IgD-negative memory B cell (primary cell): ENCODE data around the gene TUBGCP3. TPM values are rescaled to one million over a fixed set of nuclear protein-coding genes. Genes with fewer than 3 reads are reported as not detected.

Experiments
- H3K27ac Mint-ChIP-seq, 3 donors: one replicate each; pipeline ENCODE4 v1.8.0; 2020 to 2022; ENCODE audit warnings: mild to moderate bottlenecking in 3 of 3, mixed read lengths in 3 of 3, moderate library complexity in 1 of 3
- H3K27me3 Mint-ChIP-seq: one replicate; pipeline ENCODE4 v1.8.0; 2021; ENCODE audit warnings: mixed read lengths
- H3K36me3 Mint-ChIP-seq: one replicate; pipeline ENCODE4 v1.8.0; 2020; ENCODE audit warnings: mild to moderate bottlenecking, mixed read lengths
- H3K4me1 Mint-ChIP-seq, 3 donors: one replicate each; pipeline ENCODE4 v1.8.0; 2020 to 2022; ENCODE audit warnings: mixed read lengths in 3 of 3, mild to moderate bottlenecking in 1 of 3
- H3K4me3 Mint-ChIP-seq, 4 donors: one replicate each; pipeline ENCODE4 v1.8.0; 2020 to 2022; ENCODE audit warnings: mild to moderate bottlenecking in 4 of 4, mixed read lengths in 4 of 4, moderate library complexity in 3 of 4
- H3K9me3 Mint-ChIP-seq, 3 donors: one replicate each; pipeline ENCODE4 v1.8.0; 2020 to 2021; ENCODE audit warnings: mixed read lengths in 3 of 3, mild to moderate bottlenecking in 1 of 3
- polyA plus RNA-seq: library from polyadenylated mRNA; unstranded; fragments of 300-500 nt; fragmentation: Illumina TruSeq; gene quantifications from one replicate; pipeline ENCODE4 v1.2.3, GENCODE V29; 2021

Gene TUBGCP3
- polyA plus RNA-seq, 1 donor from 2014 or later = 17.9 TPM

DNA sequence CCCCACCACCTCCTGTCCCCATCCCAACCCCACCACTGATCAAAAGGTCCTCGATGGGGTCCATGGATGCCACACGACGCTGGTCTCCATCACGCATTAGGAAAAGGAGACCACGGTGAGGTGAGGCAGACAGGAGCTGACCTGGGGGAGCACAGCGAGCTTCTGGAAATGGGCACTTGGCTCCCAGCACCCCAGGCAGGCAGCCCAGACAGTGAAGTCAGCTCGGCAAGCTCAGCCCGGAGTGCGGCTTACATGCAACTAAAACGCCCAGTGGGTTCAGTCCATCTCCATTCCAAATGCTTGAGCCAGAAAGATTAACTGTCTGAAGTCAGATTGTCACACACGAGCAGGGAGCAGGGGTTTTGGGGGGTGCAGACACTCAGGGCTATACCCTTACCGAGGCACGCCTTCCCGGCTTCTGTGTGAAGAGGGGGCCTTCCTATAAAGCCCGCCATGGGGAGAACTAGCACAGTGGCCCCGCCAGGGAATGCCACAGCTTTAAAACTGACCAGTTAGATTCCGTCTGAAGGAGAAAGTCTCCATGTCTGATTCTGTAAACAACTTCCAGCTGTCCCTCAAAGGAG, 132.4 kb downstream of the TUBGCP3 start:
- Mint-ChIP-seq H3K27me3 (peaks cover 6% of the 10 kb centered on the region), H3K4me1 (no peaks in the 10 kb centered on the region), H3K4me3 (no peak overlapping the region), H3K9me3 (peaks cover 8 to 15% (median 11%) of the 10 kb centered on the region in 3 donors), H3K36me3 (no peaks in the 10 kb centered on the region), H3K27ac (no peak overlapping the region)

DNA sequence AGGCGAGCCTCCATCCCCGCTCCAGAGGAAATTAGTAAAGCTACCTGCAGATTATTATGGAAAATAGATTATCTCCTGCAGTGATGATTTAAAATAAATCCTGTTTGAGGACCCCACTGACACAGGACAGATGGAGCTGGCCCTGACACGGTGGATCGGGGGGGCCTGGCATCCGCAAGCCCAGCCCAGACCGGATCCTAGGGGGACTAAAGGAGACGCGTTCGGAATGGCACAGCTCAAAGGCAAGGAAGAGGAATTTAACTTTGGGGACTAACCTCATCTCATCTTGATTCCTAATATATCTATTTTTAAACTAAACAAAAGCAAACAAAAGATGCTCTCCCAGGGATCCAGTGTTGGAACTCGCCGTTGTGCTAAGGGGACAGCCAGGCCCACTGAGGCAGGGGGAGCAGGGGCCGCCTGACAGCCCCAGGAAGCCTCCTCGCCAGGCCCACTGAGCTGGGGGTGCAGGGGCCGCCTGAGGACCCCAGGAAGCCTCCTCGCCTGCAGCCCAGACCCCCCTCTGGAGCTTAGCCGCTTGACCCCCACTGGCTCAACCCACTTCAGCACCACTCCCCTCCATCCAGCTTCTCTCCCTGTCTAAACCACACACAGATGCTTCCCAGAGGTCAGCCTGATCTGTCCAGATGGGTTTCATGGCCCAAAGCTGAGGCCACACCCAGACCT, 133.2 kb downstream of the TUBGCP3 start:
- Mint-ChIP-seq H3K36me3 (no peaks in the 10 kb centered on the region), H3K9me3 (peaks cover 6 to 11% (median 10%) of the 10 kb centered on the region in 3 donors), H3K4me1 (no peaks in the 10 kb centered on the region), H3K4me3 (no peak overlapping the region), H3K27me3 (peaks cover 4% of the 10 kb centered on the region), H3K27ac (no peak overlapping the region)

DNA sequence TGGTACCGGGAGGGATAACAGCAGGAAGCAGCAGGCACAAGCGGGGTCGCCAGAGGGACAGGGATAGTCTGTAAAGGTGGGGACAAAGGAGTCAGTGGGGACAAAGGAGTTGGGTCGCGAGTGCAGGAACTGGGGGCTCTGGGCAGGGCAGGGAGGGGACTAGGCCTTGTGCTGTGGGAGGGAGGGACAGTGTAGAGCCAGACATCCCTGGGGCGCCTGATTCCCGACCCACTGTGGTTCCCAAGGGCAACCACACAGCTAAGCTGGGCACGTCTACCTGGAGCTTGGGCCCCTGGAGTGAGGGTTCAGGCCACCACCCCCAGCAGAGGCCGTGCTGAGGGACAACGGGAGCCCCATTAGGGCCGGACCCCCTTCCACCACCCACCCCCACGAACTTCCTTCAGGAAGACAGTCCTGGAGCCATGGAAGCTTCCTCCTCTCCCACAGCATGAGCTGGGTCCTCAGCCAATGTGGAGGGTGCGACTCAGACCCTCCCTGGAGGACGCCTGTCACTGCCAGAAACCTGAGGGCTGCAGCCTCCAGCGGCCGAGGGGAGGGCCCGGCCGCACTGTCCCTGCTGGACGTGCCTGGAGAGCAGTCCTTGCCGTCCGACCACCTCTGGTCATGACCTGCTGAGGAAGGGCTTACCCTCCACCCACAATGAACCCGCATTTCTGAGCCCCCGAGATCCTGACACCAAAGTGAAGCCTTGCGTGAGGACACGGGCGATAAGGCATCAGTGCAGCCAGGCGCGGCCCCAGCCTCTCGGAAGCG, 133.9 kb downstream of the TUBGCP3 start:
- no peak overlapping the region for H3K27ac Mint-ChIP-seq
- no peaks in the 10 kb centered on the region for H3K4me1 Mint-ChIP-seq
- H3K9me3 Mint-ChIP-seq = peaks cover 3 to 5% (median 5%) of the 10 kb centered on the region in 3 donors
- H3K36me3 Mint-ChIP-seq = no peaks in the 10 kb centered on the region
- no peak overlapping the region for H3K4me3 Mint-ChIP-seq
- H3K27me3 Mint-ChIP-seq = peaks cover 4% of the 10 kb centered on the region

GRCh38 chr13:112453207-112453829, 134.6 kb downstream of the TUBGCP3 start:
- peaks cover 4% of the 10 kb centered on the region for H3K27me3 Mint-ChIP-seq
- no peaks in the 10 kb centered on the region for H3K4me1 Mint-ChIP-seq

GRCh38 chr13:112452380-112453206, 135.4 kb downstream of the TUBGCP3 start:
- Mint-ChIP-seq H3K27me3 (peaks cover 4% of the 10 kb centered on the region), H3K36me3 (peaks cover 2% of the 10 kb centered on the region), H3K4me3 (no peak overlapping the region), H3K9me3 (peaks cover 0 to 5% (median 0%) of the 10 kb centered on the region in 3 donors), H3K27ac (no peak overlapping the region), H3K4me1 (no peaks in the 10 kb centered on the region)

More at GRCh38 chr13:112453207-112453829, 134.6 kb downstream of the TUBGCP3 start:
- no peak overlapping the region for H3K4me3 Mint-ChIP-seq
- H3K27ac Mint-ChIP-seq = no peak overlapping the region
- peaks cover 0 to 5% (median 0%) of the 10 kb centered on the region in 3 donors for H3K9me3 Mint-ChIP-seq
- peaks cover 2% of the 10 kb centered on the region for H3K36me3 Mint-ChIP-seq

GRCh38 chr13:112451512-112452379, 136.2 kb downstream of the TUBGCP3 start:
- H3K27me3 Mint-ChIP-seq = peaks cover 7% of the 10 kb centered on the region
- no peaks in the 10 kb centered on the region for H3K4me1 Mint-ChIP-seq
- peaks cover 2% of the 10 kb centered on the region for H3K36me3 Mint-ChIP-seq
- H3K9me3 Mint-ChIP-seq = peaks cover 0 to 5% (median 0%) of the 10 kb centered on the region in 3 donors
- H3K4me3 Mint-ChIP-seq = no peak overlapping the region
- no peak overlapping the region for H3K27ac Mint-ChIP-seq

DNA sequence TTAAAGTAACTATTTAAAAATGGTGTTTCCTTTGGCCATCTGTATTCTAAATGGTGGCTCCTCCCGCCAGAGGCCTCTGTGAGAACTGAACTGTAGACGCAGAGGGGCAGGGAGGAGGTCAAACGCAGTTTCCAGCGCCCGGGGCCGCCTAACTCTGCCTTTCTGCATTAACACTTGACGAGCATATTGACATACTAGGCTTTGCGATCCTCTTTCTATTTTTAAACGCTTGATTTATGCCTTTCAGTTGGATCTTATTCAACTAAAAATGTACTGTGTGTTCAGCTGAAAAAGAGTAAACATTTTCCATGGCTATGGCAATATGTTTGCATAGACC, 137.1 kb downstream of the TUBGCP3 start:
- no peak overlapping the region for H3K4me3 Mint-ChIP-seq
- H3K36me3 Mint-ChIP-seq = peaks cover 2% of the 10 kb centered on the region
- H3K27me3 Mint-ChIP-seq = peaks cover 5% of the 10 kb centered on the region
- H3K4me1 Mint-ChIP-seq = no peaks in the 10 kb centered on the region
- no peak overlapping the region for H3K27ac Mint-ChIP-seq
- no peaks in the 10 kb centered on the region for H3K9me3 Mint-ChIP-seq

DNA sequence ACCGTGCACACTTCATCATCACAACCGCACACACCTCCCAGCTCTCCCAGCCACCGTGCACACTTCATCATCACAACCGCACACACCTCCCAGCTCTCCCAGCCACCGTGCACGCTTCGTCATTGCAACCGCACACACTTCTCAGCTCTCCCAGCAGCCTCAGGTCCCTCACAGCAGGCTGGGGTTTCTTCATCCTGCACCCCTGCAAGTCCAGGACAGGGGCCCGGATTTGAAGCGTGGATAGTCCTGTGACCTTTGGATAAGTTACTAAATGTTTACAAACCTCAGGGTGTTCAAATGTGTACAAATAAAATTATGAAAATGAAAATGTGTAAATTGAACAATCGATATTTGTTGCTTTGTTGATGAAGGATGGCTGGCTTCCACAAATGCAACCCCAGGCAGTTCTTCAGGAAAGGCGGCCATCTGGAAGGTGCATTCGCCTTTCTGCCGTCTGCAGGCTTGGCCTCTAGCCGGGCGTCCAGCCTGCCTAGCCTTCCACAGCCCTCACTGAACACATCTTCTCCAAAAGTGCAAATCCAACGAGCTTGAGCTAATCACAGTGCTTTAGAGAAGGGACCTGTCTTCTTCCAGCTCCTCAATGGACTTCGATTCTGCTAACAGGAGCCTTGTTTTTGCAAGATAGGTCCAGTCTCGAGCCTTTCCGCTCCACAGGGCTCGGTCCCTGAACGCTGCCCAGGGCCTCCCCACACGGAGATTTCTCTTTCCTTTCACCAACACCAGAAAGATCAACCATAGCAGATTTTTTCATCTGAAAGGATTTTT, 137.6 kb downstream of the TUBGCP3 start:
- no peaks in the 10 kb centered on the region for H3K9me3 Mint-ChIP-seq
- no peak overlapping the region for H3K4me3 Mint-ChIP-seq
- peaks cover 5% of the 10 kb centered on the region for H3K27me3 Mint-ChIP-seq
- no peak overlapping the region for H3K27ac Mint-ChIP-seq
- peaks cover 2% of the 10 kb centered on the region for H3K36me3 Mint-ChIP-seq
- H3K4me1 Mint-ChIP-seq = no peaks in the 10 kb centered on the region

GRCh38 chr13:112449545-112449930, 138.4 kb downstream of the TUBGCP3 start:
- Mint-ChIP-seq H3K36me3 (peaks cover 2% of the 10 kb centered on the region), H3K27me3 (peaks cover 3% of the 10 kb centered on the region), H3K4me1 (no peaks in the 10 kb centered on the region), H3K4me3 (no peak overlapping the region), H3K27ac (no peak overlapping the region), H3K9me3 (no peaks in the 10 kb centered on the region)

GRCh38 chr13:112448621-112449544, 139.1 kb downstream of the TUBGCP3 start:
- Mint-ChIP-seq H3K36me3 (peaks cover 2% of the 10 kb centered on the region), H3K4me3 (no peak overlapping the region), H3K4me1 (no peaks in the 10 kb centered on the region), H3K27ac (no peak overlapping the region), H3K27me3 (peaks cover 3% of the 10 kb centered on the region), H3K9me3 (no peaks in the 10 kb centered on the region)

DNA sequence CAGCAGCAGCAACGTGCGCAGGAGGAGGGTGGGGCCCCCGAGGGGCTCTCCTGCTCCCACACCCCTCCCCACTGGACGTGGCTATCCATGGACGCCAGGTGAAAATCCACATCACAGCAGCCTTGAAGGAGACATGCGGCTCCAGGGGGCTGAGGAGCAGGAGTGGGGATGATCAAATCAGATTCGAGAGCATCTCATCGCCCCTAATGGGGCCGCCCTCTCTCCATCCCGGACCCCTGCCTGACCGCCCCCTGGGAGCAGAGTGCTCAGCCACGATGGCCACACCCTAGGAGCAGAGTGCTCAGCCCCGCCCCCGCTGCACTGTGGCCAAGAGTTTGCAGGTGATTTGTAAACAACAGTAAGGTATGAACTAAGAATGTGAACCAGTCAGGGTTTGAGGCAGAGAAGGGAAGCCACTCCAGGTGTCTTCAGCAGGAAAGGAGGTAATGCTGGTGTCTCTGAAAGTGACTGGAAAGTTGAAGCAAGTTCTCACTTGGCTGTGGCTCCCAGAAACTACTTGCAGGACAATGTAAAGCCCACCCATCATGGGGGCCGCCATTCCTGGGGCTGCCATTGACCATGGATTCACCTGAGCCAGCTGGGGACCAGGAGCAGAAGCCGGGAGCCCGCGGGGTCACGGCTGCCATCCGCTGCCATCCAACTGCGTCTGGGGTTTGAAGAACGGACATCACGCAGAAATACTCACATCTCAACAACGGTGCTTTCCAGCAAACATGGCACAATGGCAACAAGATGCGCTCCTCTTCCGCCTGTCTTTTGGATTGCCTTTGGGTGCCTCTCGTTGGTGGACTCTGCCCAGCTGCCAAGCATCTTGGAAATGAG, 140.0 kb downstream of the TUBGCP3 start:
- no peaks in the 10 kb centered on the region for H3K9me3 Mint-ChIP-seq
- H3K27me3 Mint-ChIP-seq = peaks cover 10% of the 10 kb centered on the region
- H3K4me3 Mint-ChIP-seq = no peak overlapping the region
- no peaks in the 10 kb centered on the region for H3K4me1 Mint-ChIP-seq
- no peak overlapping the region for H3K27ac Mint-ChIP-seq
- H3K36me3 Mint-ChIP-seq = peaks cover 2% of the 10 kb centered on the region

DNA sequence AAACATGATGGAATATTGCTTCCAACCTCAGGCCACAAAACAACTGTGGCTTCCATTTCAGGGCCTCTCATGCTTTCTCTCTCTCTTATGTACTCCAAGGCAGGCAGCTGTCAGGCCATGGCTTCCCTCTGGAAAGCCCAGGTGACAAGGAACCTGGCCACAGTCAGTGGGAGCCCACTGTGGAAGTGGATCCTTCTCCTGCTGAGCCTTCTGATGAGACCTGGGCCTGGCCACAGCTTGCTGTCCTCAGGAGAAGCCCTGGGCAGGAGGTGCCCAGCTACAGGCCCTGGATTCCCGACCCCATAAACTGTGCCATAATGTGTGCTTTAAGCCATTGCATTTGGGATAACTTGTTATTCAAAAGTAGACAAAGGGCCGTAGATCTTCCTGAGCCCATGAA, 140.6 kb downstream of the TUBGCP3 start:
- no peaks in the 10 kb centered on the region for H3K9me3 Mint-ChIP-seq
- H3K4me3 Mint-ChIP-seq = no peak overlapping the region
- peaks cover 10% of the 10 kb centered on the region for H3K27me3 Mint-ChIP-seq
- H3K36me3 Mint-ChIP-seq = peaks cover 2% of the 10 kb centered on the region
- H3K4me1 Mint-ChIP-seq = no peaks in the 10 kb centered on the region
- no peak overlapping the region for H3K27ac Mint-ChIP-seq
